Keratinocyte (primary cell): ENCODE results near the gene VAC14.

Experiments used
- CTCF ChIP-seq, 3 experiments: IDR thresholded peaks in 1 of 3; conservative IDR thresholded peaks in 1 of 3; optimal IDR thresholded peaks in 1 of 3; 2 replicates in 2 of 3; 3 replicates in 1 of 3; pipeline versions ENCODE3 to v1.5.1; 2011; ENCODE audit warnings: low read length in 3 of 3, mild to moderate bottlenecking in 3 of 3, moderate library complexity in 2 of 3, control low read depth in 1 of 3, inconsistent platforms in 1 of 3; ENCODE audit not compliant: insufficient read depth in 2 of 3; ENCODE audit errors: extremely low read depth in 1 of 3
- EZH2 ChIP-seq: IDR thresholded peaks from one replicate; pipeline ENCODE4 v1.6.1; 2012; ENCODE audit warnings: inconsistent platforms, mild to moderate bottlenecking, low read length, moderate library complexity

DNA sequence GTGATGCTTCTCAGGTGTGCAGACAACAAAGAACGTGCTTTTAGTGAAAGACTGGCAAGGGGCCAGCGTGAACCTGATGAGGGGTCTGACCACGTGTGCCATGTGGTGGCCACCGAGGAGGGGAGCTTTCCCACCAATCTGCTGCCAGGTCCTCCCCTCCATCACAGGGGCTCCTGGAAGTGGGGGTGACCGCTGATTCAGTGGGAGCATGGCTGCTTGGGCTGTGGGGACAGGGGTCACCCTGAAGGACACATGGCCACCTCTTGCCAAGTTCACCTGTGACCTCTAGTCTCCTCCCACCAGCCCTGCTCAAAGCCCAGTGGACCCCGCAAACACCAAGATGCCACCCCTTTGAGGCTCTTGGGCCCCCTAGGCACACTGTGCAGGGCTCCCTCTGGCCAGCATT lies 77.2 kb downstream of the VAC14 start:
- TF ChIP-seq CTCF (optimal IDR thresholded peaks at IDR 0.05 in 1 of 3, IDR thresholded peaks at IDR 0.05 in 1 of 3, conservative IDR thresholded peaks at IDR 0.05 in 1 of 3; ENCODE audit: extremely low read depth in 1 of 3, insufficient read depth in 2 of 3, low read length in 3 of 3) = no peak
- no peak for TF ChIP-seq EZH2
